ENCODE measurements around the gene FAM163A. TPM values are rescaled to one million over a fixed set of nuclear protein-coding genes. Genes with fewer than 3 reads are reported as not detected.

Gene FAM163A
- total RNA-seq, 5 donors from 2014 or later (not counting 1 experiment from before 2014, with no cell fraction given): 0.25 TPM; not detected in 4

DNA sequence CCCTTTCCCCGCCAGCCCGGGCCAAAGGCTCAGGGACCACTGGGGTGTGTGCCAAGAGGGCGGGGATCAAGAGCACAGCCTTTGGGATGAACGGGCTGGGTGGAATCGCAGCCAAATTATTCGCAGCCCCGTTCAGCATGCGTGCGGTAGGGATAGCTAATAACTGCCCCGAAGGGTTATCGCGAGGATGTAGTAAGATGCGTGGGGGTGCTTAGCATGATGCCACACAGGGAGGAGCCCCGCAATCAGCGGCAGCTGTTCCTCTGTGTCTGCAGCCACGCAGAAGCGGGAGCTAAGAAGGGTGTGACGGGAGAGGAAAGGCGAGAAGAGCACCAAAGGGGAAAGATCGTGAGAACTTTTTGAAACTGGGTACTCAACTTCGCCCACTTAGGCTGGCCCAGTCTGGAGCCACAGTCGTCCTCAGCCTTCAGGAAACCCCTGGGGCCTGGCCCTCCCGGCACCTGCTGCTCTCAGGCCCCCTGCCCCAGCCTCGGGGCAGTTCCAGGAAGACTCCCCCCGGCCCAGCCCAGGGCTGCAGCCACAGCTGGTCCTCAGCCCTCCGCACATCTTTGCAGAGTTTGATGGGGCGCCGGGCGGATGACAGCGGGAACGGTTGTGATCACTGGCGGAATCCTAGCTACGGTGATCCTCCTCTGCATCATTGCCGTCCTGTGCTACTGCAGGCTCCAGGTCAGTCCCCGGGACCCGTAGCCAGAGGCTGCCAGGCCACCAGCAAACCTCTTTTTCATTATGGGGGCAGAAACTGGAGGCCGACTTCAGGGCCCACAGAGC lies 69.6 kb downstream of the FAM163A start:
- Histone ChIP-seq H3K27ac (ENCODE audit: low read length) (no peak overlapping the region), H3K9me3 (no peaks in the 10 kb centered on the region), H3K4me1 (ENCODE audit: control insufficient read depth in 1 of 2, extremely low read depth in 1 of 2, insufficient read depth in 2 of 2, low read length in 2 of 2) (peaks cover 4 to 29% of the 10 kb centered on the region in 2 experiments), H3K36me3 (ENCODE audit: control insufficient read depth in 2 of 2, extremely low read depth in 1 of 2, insufficient read depth in 1 of 2, low read length in 1 of 2) (no peaks in the 10 kb centered on the region), H3K4me3 (ENCODE audit: control insufficient read depth in 1 of 2, extremely low read depth in 1 of 2, low read length in 1 of 2) (no peak overlapping the region), H3K27me3 (replicated peaks in 1 of 2; ENCODE audit: control insufficient read depth in 2 of 2, extremely low read depth in 1 of 2, insufficient read depth in 2 of 2, low read length in 1 of 2) (peaks cover 0 to 46% of the 10 kb centered on the region in 2 experiments)
- ATAC-seq (replicated peaks in 1 of 4) (no peak), DNase-seq (no peak)
- Mint-ChIP-seq H3K27ac (no peak overlapping the region), H3K4me1 (peaks cover 22 to 25% (median 24%) of the 10 kb centered on the region in 3 donors), H3K9me3 (no peaks in the 10 kb centered on the region), H3K4me3 (peak overlapping the region in 1 of 3 donors; percentile 9), H3K27me3 (peaks cover 0 to 4% of the 10 kb centered on the region in 2 donors), H3K36me3 (no peaks in the 10 kb centered on the region)
- ChIA-PET POLR2A (no interaction called here), CTCF (interaction anchor here (0.7 to 10.6 kb wide), 5 partner anchors 10 to 109 kb away, joined by 3 to 411 read pairs (median 41); no protein-coding TSS in a partner anchor)
- WGBS (ENCODE audit: insufficient coverage): 88% methylated on average over 37 of the region's 37 CpGs

DNA sequence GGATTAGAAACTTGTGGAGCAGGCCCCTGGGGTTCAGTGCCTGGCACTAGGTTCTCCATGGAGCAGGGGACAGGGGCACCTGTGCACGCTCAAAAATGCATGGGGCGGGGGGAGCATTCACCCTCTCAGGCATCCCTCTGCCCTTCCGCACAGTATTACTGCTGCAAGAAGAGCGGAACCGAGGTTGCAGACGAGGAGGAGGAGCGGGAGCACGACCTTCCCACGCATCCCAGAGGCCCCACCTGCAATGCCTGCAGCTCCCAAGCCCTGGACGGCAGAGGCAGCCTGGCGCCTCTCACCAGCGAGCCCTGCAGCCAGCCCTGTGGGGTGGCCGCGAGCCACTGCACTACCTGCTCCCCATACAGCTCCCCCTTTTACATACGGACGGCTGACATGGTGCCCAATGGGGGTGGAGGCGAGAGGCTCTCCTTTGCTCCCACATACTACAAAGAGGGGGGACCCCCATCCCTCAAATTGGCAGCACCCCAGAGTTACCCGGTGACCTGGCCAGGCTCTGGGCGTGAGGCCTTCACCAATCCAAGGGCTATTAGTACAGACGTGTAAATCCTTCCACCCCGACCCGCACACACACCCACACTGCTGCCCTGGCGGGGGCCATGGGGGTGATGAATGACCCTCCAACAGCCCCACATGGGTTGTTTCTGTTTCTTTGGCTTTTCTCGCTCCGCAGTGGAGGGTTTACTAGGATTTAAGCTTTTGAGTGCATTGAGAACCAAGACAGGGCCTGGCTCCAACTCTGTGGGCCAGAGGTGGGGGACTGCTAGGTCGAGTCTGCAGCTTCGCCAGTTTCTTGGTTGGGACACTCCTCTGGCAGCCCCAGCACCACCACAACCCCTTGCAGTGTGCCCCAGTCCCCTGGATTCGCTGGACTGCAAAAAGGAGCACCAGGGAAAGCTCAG lies 70.8 kb downstream of the FAM163A start:
- H3K9me3 Mint-ChIP-seq: no peaks in the 10 kb centered on the region
- CTCF ChIA-PET: interaction anchor here (0.6 to 10.6 kb wide), 66 partner anchors 7 to 1513 kb away, joined by 3 to 411 read pairs (median 4); partner anchors contain the start of genes AXDND1 (in 1 of the 2), CEP350 (in 1 of the 2), QSOX1 (in 1 of the 2) and SOAT1 (in 1 of the 2)
- peaks cover 0 to 48% of the 10 kb centered on the region in 2 experiments for H3K27me3 ChIP-seq (replicated peaks in 1 of 2; ENCODE audit: control insufficient read depth in 2 of 2, extremely low read depth in 1 of 2, insufficient read depth in 2 of 2, low read length in 1 of 2)
- peak overlapping the region; percentile 55 to 59 for H3K4me3 ChIP-seq (ENCODE audit: control insufficient read depth in 1 of 2, extremely low read depth in 1 of 2, low read length in 1 of 2)
- peak overlapping the region; percentile 23 to 30 for H3K27ac Mint-ChIP-seq
- H3K27ac ChIP-seq (ENCODE audit: low read length): peak overlapping the region; percentile 42
- DNase-seq (no peak), ATAC-seq (replicated peaks in 1 of 4) (no peak)
- H3K4me3 Mint-ChIP-seq: peak overlapping the region; percentile 80 to 93 (median 88)
- peaks cover 0 to 4% of the 10 kb centered on the region in 2 donors for H3K27me3 Mint-ChIP-seq
- H3K4me1 Mint-ChIP-seq: peaks cover 22 to 25% (median 24%) of the 10 kb centered on the region in 3 donors
- no peaks in the 10 kb centered on the region for H3K36me3 ChIP-seq (ENCODE audit: control insufficient read depth in 2 of 2, extremely low read depth in 1 of 2, insufficient read depth in 1 of 2, low read length in 1 of 2)
- H3K9me3 ChIP-seq: no peaks in the 10 kb centered on the region
- POLR2A ChIA-PET: interaction anchor here (0.6 to 1.6 kb wide), 9 partner anchors 8 to 140 kb away, joined by 3 to 10 read pairs (median 4); partner anchors contain the start of gene CEP350 (in 1 of the 2)
- H3K4me1 ChIP-seq (ENCODE audit: control insufficient read depth in 1 of 2, extremely low read depth in 1 of 2, insufficient read depth in 2 of 2, low read length in 2 of 2): peaks cover 4 to 29% of the 10 kb centered on the region in 2 experiments
- H3K36me3 Mint-ChIP-seq: no peaks in the 10 kb centered on the region
- 76% methylated on average over 11 of the region's 28 CpGs for WGBS (ENCODE audit: insufficient coverage)

DNA sequence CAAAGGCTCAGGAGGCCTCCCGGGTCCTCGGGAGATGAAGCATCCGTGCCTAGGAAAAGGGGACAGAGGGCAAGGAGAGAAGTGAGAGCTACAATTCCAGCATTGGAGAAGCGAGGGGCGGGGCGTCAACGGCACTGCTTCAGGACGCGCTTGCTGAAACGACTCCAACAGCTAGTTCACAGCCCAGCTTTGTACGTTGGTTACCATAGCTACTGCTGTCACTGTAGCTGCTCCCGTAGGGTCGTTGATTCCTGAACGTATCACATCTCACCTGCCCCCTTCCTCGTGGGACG lies 71.4 kb downstream of the FAM163A start:
- ATAC-seq (replicated peaks in 1 of 4): peak in 3 of 4 experiments; percentile 36 to 50 (median 43)
- Mint-ChIP-seq H3K27me3 (peaks cover 0 to 4% of the 10 kb centered on the region in 2 donors), H3K4me3 (peak overlapping the region; percentile 80 to 93 (median 88)), H3K27ac (peak overlapping the region; percentile 30 to 84), H3K9me3 (no peaks in the 10 kb centered on the region), H3K36me3 (no peaks in the 10 kb centered on the region), H3K4me1 (peaks cover 22 to 25% (median 24%) of the 10 kb centered on the region in 3 donors)
- H3K4me1 ChIP-seq (ENCODE audit: control insufficient read depth in 1 of 2, extremely low read depth in 1 of 2, insufficient read depth in 2 of 2, low read length in 2 of 2): peaks cover 4 to 27% of the 10 kb centered on the region in 2 experiments
- H3K27ac ChIP-seq (ENCODE audit: low read length): peak overlapping the region; percentile 42
- H3K9me3 ChIP-seq: no peaks in the 10 kb centered on the region
- peak overlapping the region; percentile 55 to 59 for H3K4me3 ChIP-seq (ENCODE audit: control insufficient read depth in 1 of 2, extremely low read depth in 1 of 2, low read length in 1 of 2)
- 9% methylated on average over 11 of the region's 16 CpGs for WGBS (ENCODE audit: insufficient coverage)
- no peak for DNase-seq
- peaks cover 0 to 45% of the 10 kb centered on the region in 2 experiments for H3K27me3 ChIP-seq (replicated peaks in 1 of 2; ENCODE audit: control insufficient read depth in 2 of 2, extremely low read depth in 1 of 2, insufficient read depth in 2 of 2, low read length in 1 of 2)
- ChIA-PET CTCF (interaction anchor here (0.6 to 10.6 kb wide), 77 partner anchors 8 to 1514 kb away, joined by 3 to 411 read pairs (median 4); partner anchors contain the start of genes AXDND1 (in 1 of the 2), CEP350 (in 1 of the 2), QSOX1 (in 1 of the 2) and SOAT1 (in 1 of the 2)), POLR2A (interaction anchor here (0.6 to 1.6 kb wide), 12 partner anchors 9 to 340 kb away, joined by 3 to 10 read pairs (median 4); partner anchors contain the start of gene CEP350 (in 1 of the 2))
- no peaks in the 10 kb centered on the region for H3K36me3 ChIP-seq (ENCODE audit: control insufficient read depth in 2 of 2, extremely low read depth in 1 of 2, insufficient read depth in 1 of 2, low read length in 1 of 2)

DNA sequence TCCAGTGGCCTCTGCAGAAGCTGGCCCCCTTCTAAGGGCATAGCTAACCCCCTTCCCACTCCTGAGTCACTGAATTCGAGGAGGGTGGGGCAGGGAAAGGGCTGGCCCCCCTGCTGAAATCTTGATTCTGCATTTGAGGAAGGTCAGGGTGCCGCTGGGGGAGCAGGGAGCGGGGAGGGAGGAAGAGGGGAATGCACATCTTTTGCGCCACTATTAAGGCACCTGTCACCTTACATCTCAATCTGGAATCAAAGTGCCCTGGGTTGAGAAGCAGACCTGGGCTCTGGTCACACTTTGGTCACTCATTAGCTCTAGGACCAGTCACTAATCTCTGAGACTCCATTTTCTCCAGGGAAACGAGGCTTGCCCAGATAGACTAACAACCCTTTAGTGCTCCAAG lies 72.5 kb downstream of the FAM163A start:
- H3K36me3 Mint-ChIP-seq: no peaks in the 10 kb centered on the region
- Histone ChIP-seq H3K36me3 (ENCODE audit: control insufficient read depth in 2 of 2, extremely low read depth in 1 of 2, insufficient read depth in 1 of 2, low read length in 1 of 2) (no peaks in the 10 kb centered on the region), H3K4me3 (ENCODE audit: control insufficient read depth in 1 of 2, extremely low read depth in 1 of 2, low read length in 1 of 2) (peak overlapping the region; percentile 55 to 59), H3K4me1 (ENCODE audit: control insufficient read depth in 1 of 2, extremely low read depth in 1 of 2, insufficient read depth in 2 of 2, low read length in 2 of 2) (peaks cover 4 to 22% of the 10 kb centered on the region in 2 experiments), H3K27me3 (replicated peaks in 1 of 2; ENCODE audit: control insufficient read depth in 2 of 2, extremely low read depth in 1 of 2, insufficient read depth in 2 of 2, low read length in 1 of 2) (peaks cover 0 to 35% of the 10 kb centered on the region in 2 experiments), H3K9me3 (no peaks in the 10 kb centered on the region), H3K27ac (ENCODE audit: low read length) (no peak overlapping the region)
- peak overlapping the region; percentile 80 to 93 (median 88) for H3K4me3 Mint-ChIP-seq
- POLR2A ChIA-PET: interaction anchor here in 1 of 2 donors (0.6 to 1.6 kb wide), 7 partner anchors 8 to 339 kb away, joined by 3 to 9 read pairs (median 4); partner anchors contain the start of gene CEP350
- no peak for DNase-seq
- CTCF ChIA-PET: interaction anchor here (0.6 to 10.6 kb wide), 18 partner anchors 8 to 1242 kb away, joined by 3 to 411 read pairs (median 6); partner anchors contain the start of gene TOR1AIP2 (in 1 of the 2)
- H3K27ac Mint-ChIP-seq: peak overlapping the region in 1 of 2 donors; percentile 84
- whole genome bisulfite sequencing (ENCODE audit: insufficient coverage): 100% methylated on average over 1 of the region's 5 CpGs
- no peaks in the 10 kb centered on the region for H3K9me3 Mint-ChIP-seq
- no peak for ATAC-seq (replicated peaks in 1 of 4)
- H3K27me3 Mint-ChIP-seq: peaks cover 0 to 2% of the 10 kb centered on the region in 2 donors
- peaks cover 17 to 20% (median 19%) of the 10 kb centered on the region in 3 donors for H3K4me1 Mint-ChIP-seq

DNA sequence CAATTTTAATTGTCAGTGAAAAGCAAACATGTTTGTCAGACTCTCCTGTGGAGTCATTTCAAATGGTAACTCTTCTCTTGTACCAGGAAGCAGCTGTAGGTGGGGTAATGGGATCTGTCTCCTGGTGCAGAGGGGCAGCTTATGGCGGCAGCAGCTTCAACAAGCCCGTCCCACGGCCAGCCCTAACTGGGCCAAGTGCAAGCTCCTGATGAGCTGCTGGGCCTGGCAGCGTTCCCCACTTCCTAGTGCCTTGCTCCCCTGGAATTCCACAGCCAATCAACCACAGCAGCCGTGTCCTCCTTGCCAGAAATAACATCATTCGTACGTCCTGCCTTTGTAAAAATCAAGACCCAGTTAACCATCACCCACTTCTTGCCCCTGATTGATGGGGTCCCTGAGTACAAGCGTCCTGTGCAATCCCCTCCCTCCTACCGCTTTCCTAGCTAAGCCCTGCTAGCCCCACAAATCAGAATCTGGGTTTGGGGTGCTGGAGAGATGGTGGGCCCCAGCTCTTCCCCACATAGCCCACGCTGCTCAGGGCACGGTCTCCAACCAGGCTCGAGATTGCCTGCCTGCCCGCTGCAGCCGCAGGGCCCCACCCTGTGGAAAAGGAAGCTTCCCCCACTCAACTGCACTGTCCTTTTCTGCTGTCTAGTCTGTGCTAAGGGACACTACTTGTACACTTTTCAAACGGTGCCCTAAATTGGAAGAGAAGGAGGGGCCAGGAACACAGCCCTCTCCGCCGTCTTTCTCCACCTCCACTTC lies 73.3 kb downstream of the FAM163A start:
- ChIA-PET CTCF (interaction anchor here (10.2 to 10.6 kb wide), 2 partner anchors 110 to 112 kb away, joined by 208 to 411 read pairs; no protein-coding TSS in a partner anchor), POLR2A (interaction anchor here (0.5 to 0.7 kb wide), 2 partner anchors 42 to 64 kb away, joined by 3 to 4 read pairs; no protein-coding TSS in a partner anchor)
- Histone ChIP-seq H3K9me3 (no peaks in the 10 kb centered on the region), H3K4me1 (ENCODE audit: control insufficient read depth in 1 of 2, extremely low read depth in 1 of 2, insufficient read depth in 2 of 2, low read length in 2 of 2) (peaks cover 4 to 22% of the 10 kb centered on the region in 2 experiments), H3K27ac (ENCODE audit: low read length) (no peak overlapping the region), H3K4me3 (ENCODE audit: control insufficient read depth in 1 of 2, extremely low read depth in 1 of 2, low read length in 1 of 2) (no peak overlapping the region), H3K27me3 (replicated peaks in 1 of 2; ENCODE audit: control insufficient read depth in 2 of 2, extremely low read depth in 1 of 2, insufficient read depth in 2 of 2, low read length in 1 of 2) (peaks cover 0 to 30% of the 10 kb centered on the region in 2 experiments), H3K36me3 (ENCODE audit: control insufficient read depth in 2 of 2, extremely low read depth in 1 of 2, insufficient read depth in 1 of 2, low read length in 1 of 2) (no peaks in the 10 kb centered on the region)
- WGBS (ENCODE audit: insufficient coverage): 98% methylated on average over 7 of the region's 17 CpGs
- Mint-ChIP-seq H3K27ac (peak overlapping the region in 1 of 2 donors; percentile 27), H3K4me3 (peak overlapping the region in 2 of 3 donors; percentile 88 to 93), H3K9me3 (no peaks in the 10 kb centered on the region), H3K36me3 (no peaks in the 10 kb centered on the region), H3K27me3 (peaks cover 0 to 2% of the 10 kb centered on the region in 2 donors), H3K4me1 (peaks cover 17 to 20% (median 19%) of the 10 kb centered on the region in 3 donors)
- no peak for DNase-seq
- ATAC-seq (replicated peaks in 1 of 4): no peak

Measured in T-cell (primary cell).